H1 (cell line): ENCODE results near the gene TBX2. TPM values are rescaled to one million over a fixed set of nuclear protein-coding genes. Genes with fewer than 3 reads are reported as not detected.

ENCODE experiments used
- CHD7 ChIP-seq: fragments of 300-600 bp; sonication (generic); IDR thresholded peaks from 2 replicates; pipeline ENCODE4 v1.7.1; 2012; ENCODE audit warnings: low read length, moderate library complexity, mild to moderate bottlenecking, inconsistent platforms; ENCODE audit not compliant: insufficient replicate concordance
- JUN ChIP-seq: IDR thresholded peaks from 2 replicates; pipeline ENCODE4 v1.6.1; 2011; ENCODE audit warnings: low read depth, mild to moderate bottlenecking, improper control_type of control experiment, low read length
- polyA plus RNA-seq, 7 experiments: library from polyadenylated mRNA; depleted of rRNA in 3 of 7; stranded (reverse) in 5 of 7; unstranded in 2 of 7; fragments of >200 nt in 5 of 7; fragments of 200-250 nt in 2 of 7; gene quantifications; 1 replicate in 5 of 7; 2 replicates in 1 of 7; 4 replicates in 1 of 7; pipeline versions ENCODE4 v1.2.1 to v1.2.3, GENCODE V29; 2011 to 2013; ENCODE audit warnings: missing spikeins in 2 of 7, mixed read lengths in 2 of 7
- total RNA-seq: library from RNA; stranded (reverse); fragmentation: NEBNext Ultra II Directional; extraction: Animal tissue kit (Norgen Biotek cat#: 25700); gene quantifications from 2 replicates; pipeline ENCODE4 v1.2.1, GENCODE V29; 2021

The TBX2 gene
- total and polyA plus RNA-seq, 2 of the 8 experiments (the other 6 are each of a cell fraction or from before 2014, with no cell fraction given), result not detected

GRCh38 chr17:61400066-61400716, 548 bp downstream of the TBX2 start (continued):
- TF ChIP-seq CHD7 (no peak), JUN (no peak)
